ENCODE results near the gene ZNF19. TPM values are rescaled to one million over a fixed set of nuclear protein-coding genes. Genes with fewer than 3 reads are reported as not detected.
"Not testable (repeated sequence)": the region's sequence is repeated elsewhere in the genome, so short reads cannot be mapped to it uniquely, and the experiment has no call there.

Gene ZNF19
- total RNA-seq, 1 donor from 2014 or later, result 18.3 TPM

DNA sequence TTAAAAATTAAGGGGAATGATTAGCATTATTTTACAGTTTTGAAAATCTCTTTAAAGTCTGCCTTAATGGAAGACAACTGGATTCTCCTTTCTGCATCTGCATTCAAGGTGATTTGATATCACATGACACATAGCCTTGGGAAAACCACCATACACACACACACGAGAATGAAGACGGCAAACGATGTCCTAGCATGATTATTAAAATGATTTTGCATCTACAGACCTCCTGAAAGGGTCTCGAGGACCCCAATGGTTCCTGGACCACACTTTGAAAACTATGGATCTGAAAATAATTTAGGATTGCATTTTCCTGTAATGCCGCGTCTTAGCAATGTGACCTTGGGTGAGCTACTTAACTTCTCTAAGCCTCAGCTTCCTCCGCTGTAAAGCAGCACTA is 25.4 kb upstream of the ZNF19 start:
- Histone ChIP-seq H3K4me3 (no peak overlapping the region), H3K27ac (no peak overlapping the region), H3K9me3 (no peaks in the 10 kb centered on the region), H3K4me1 (no peaks in the 10 kb centered on the region), H3K36me3 (no peaks in the 10 kb centered on the region), H3K27me3 (ENCODE audit: low read depth) (no peaks in the 10 kb centered on the region)
- ATAC-seq (no peak), DNase-seq (no peak)
- intact Hi-C loops (cut with DNase I), result no loop called here
- TF ChIP-seq, protein P1, sequence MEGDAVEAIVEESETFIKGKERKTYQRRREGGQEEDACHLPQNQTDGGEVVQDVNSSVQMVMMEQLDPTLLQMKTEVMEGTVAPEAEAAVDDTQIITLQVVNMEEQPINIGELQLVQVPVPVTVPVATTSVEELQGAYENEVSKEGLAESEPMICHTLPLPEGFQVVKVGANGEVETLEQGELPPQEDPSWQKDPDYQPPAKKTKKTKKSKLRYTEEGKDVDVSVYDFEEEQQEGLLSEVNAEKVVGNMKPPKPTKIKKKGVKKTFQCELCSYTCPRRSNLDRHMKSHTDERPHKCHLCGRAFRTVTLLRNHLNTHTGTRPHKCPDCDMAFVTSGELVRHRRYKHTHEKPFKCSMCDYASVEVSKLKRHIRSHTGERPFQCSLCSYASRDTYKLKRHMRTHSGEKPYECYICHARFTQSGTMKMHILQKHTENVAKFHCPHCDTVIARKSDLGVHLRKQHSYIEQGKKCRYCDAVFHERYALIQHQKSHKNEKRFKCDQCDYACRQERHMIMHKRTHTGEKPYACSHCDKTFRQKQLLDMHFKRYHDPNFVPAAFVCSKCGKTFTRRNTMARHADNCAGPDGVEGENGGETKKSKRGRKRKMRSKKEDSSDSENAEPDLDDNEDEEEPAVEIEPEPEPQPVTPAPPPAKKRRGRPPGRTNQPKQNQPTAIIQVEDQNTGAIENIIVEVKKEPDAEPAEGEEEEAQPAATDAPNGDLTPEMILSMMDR (IDR thresholded peaks at IDR 0.05), result no peak

DNA sequence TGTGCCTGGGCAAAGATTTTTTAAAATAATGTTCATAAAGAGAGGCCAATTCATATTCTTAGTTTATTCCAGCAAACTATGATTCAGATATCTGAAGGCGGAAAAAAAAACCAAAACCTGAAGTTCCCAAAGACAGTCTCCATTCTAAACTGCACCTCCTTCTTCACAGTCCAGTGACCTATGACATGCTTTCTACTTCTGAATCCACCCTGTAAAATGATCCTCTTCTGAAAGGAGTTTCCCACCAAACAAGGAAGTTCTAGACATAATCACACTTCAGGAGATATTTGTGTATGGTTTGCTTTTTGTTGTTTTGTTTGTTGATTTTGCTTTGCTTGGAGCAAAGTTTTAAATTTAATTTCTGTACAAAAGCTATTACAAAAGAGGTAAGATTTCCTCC is 24.2 kb upstream of the ZNF19 start:
- ATAC-seq (no peak), DNase-seq (no peak)
- TF ChIP-seq, protein P1 (IDR thresholded peaks at IDR 0.05), result no peak
- Histone ChIP-seq H3K27me3 (ENCODE audit: low read depth) (no peaks in the 10 kb centered on the region), H3K36me3 (no peaks in the 10 kb centered on the region), H3K4me1 (no peaks in the 10 kb centered on the region), H3K4me3 (no peak overlapping the region), H3K27ac (no peak overlapping the region), H3K9me3 (no peaks in the 10 kb centered on the region)
- intact Hi-C loops (cut with DNase I), result no loop called here

DNA sequence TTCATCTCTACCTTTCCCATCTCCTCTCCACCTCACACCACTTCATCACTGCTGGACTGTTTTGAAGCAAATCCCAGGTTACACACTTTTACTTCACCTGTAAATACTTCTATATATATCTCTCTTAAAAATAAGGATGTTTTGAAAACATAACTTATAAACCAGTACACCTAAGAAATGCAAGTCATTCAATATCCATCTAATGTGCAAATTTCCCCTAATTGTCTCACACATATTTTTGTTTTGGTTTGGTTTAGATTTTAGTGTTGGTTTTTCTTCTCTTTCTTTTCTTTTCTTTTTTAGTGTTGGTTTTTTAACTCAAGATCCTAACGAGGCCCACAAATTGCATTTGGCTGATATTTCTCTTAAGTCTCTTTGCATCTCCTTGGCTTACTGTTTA is 17.9 kb upstream of the ZNF19 start:
- ATAC-seq (no peak), DNase-seq (no peak)
- TF ChIP-seq, protein P1 (IDR thresholded peaks at IDR 0.05), result no peak
- H3K9me3 ChIP-seq, result no peaks in the 10 kb centered on the region
- H3K4me1 ChIP-seq, result no peaks in the 10 kb centered on the region
- H3K27ac ChIP-seq, result no peak overlapping the region
- no peak overlapping the region for H3K4me3 ChIP-seq
- no peaks in the 10 kb centered on the region for H3K27me3 ChIP-seq (ENCODE audit: low read depth)
- no peaks in the 10 kb centered on the region for H3K36me3 ChIP-seq
- intact Hi-C loops (cut with DNase I), result no loop called here

DNA sequence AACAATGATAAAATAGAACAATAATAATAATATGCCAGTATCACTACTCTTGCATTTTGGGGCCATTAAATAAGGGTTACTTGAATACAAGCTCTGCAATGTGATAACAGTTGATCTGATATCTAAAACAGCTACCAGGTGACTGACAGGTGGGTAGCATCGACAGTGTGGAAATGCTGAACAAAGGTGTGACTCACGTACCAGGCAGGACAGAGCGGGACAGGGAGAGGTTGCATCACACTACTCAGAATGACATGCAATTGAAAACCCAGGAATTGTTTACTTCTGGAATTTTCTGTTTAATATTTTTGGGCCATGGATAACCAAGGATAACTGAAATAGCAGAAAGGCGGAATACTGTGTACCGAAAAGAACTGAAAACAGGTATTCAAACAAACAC is 15.8 kb upstream of the ZNF19 start:
- H3K27ac ChIP-seq, result no peak overlapping the region
- TF ChIP-seq, protein P1 (IDR thresholded peaks at IDR 0.05), result no peak
- H3K9me3 ChIP-seq, result no peaks in the 10 kb centered on the region
- no peaks in the 10 kb centered on the region for H3K36me3 ChIP-seq
- no peak for ATAC-seq
- H3K4me3 ChIP-seq, result no peak overlapping the region
- H3K4me1 ChIP-seq, result no peaks in the 10 kb centered on the region
- H3K27me3 ChIP-seq (ENCODE audit: low read depth), result no peaks in the 10 kb centered on the region
- intact Hi-C loops (cut with DNase I), result no loop called here
- no peak for DNase-seq

DNA sequence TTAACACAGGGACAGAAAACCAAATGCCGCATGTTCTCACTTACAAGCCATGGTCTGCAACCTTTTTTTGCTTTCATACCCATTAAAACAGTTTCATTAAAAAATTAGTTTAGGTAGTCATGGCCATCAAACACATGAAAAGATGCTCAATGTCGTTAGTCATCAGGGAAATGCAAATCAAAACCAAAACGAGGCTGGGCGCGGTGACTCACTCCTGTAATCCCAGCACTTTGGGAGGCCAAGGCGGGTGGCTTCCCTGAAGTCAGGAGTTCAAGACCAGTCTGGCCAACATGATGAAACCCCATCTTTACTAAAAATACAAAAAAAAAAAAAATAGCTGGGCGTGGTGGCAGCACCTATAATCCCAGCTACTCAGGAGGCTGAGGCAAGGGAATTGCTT is 14.9 kb upstream of the ZNF19 start:
- H3K36me3 ChIP-seq; H3K27me3 ChIP-seq (ENCODE audit: low read depth); DNase-seq; H3K9me3 ChIP-seq; H3K27ac ChIP-seq; H3K4me3 ChIP-seq; intact Hi-C loops (cut with DNase I); ATAC-seq; H3K4me1 ChIP-seq: not testable (repeated sequence)

DNA sequence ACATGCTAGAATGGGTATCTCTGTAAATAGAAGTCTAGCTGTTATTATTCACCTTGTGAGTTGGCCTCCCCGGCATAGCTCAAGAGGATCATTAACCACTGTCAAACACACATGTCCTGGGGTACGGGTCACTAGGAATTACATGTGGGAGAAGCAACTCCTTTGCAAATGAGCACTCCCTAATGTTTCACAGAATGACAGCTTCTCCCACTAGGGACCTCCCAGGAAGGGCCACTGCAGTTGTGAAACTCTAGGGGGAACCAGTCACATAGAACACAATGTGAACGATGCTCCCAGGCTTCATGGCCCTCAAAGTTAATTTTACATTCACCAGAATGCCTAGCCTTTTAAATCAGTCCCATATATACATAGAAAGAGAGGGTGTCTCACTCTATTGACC is 12.4 kb upstream of the ZNF19 start:
- DNase-seq (no peak), ATAC-seq (no peak)
- Histone ChIP-seq H3K27me3 (ENCODE audit: low read depth) (no peaks in the 10 kb centered on the region), H3K9me3 (no peaks in the 10 kb centered on the region), H3K36me3 (no peaks in the 10 kb centered on the region), H3K4me1 (no peaks in the 10 kb centered on the region), H3K27ac (no peak overlapping the region), H3K4me3 (no peak overlapping the region)
- TF ChIP-seq, protein P1 (IDR thresholded peaks at IDR 0.05), result no peak
- intact Hi-C loops (cut with DNase I), result no loop called here
